Neural cell (in vitro differentiated cells): Measurements from ENCODE around the gene DARS1. TPM values are rescaled to one million over a fixed set of nuclear protein-coding genes. Genes with fewer than 3 reads are reported as not detected.

Experiments used
- H2AFZ ChIP-seq: fragments of 200-600, 300-800 bp; sonication (generic), shearing (Covaris generic); 2 replicates; pipeline ENCODE4 v1.6.0; 2014; ENCODE audit warnings: low read depth, mild to moderate bottlenecking, antibody characterized with exemption, low read length, moderate library complexity
- H3F3A ChIP-seq: fragments of 200-600 bp; shearing (Covaris generic); 2 replicates; pipeline ENCODE4 v1.6.1; 2016; ENCODE audit warnings: mild to moderate bottlenecking, moderate library complexity, mixed read lengths, antibody characterized with exemption, low read length; ENCODE audit not compliant: insufficient read depth, poor library complexity, severe bottlenecking
- H3K27ac ChIP-seq: fragments of 200-600, 300-800 bp; sonication (generic), shearing (Covaris generic); 2 replicates; pipeline ENCODE4 v1.5.1; 2014; ENCODE audit warnings: mild to moderate bottlenecking, low read length, moderate library complexity
- H3K27me3 ChIP-seq: fragments of 300-800, 200-600 bp; sonication (generic), shearing (Covaris generic); 2 replicates; pipeline ENCODE4 v1.6.0; 2014; ENCODE audit warnings: mild to moderate bottlenecking, low read depth, low read length, moderate library complexity; ENCODE audit not compliant: insufficient read depth
- H3K36me3 ChIP-seq: fragments of 300-800, 200-600 bp; sonication (generic), shearing (Covaris generic); 2 replicates; pipeline ENCODE4 v1.5.1; 2014; ENCODE audit warnings: mild to moderate bottlenecking, antibody characterized with exemption, low read length, moderate library complexity; ENCODE audit not compliant: insufficient read depth
- H3K4me2 ChIP-seq: fragments of 300-800, 200-600 bp; sonication (generic), shearing (Covaris generic); 2 replicates; pipeline ENCODE4 v1.6.0; 2014; ENCODE audit warnings: mild to moderate bottlenecking, low read length
- H3K4me3 ChIP-seq: fragments of 300-800, 200-600 bp; sonication (generic), shearing (Covaris generic); 2 replicates; pipeline ENCODE4 v1.5.1; 2014; ENCODE audit warnings: mild to moderate bottlenecking, low read length, moderate library complexity
- H3K79me2 ChIP-seq: fragments of 200-600 bp; shearing (Covaris generic); replicated peaks from 2 replicates; pipeline ENCODE4 v1.6.0; 2014; ENCODE audit warnings: mild to moderate bottlenecking, low read length, moderate library complexity; ENCODE audit not compliant: insufficient read depth
- H3K9ac ChIP-seq: fragments of 300-800, 200-600 bp; sonication (generic), shearing (Covaris generic); 2 replicates; pipeline ENCODE4 v1.6.1; 2016; ENCODE audit warnings: mild to moderate bottlenecking, low read length, mixed read lengths
- H3K9me2 ChIP-seq: fragments of 200-600 bp; shearing (Covaris generic); 2 replicates; pipeline ENCODE4 v1.6.1; 2016; ENCODE audit warnings: mild to moderate bottlenecking, low read length, mixed read lengths; ENCODE audit not compliant: insufficient read depth
- H3K9me3 ChIP-seq: fragments of 200-600, 300-800 bp; sonication (generic), shearing (Covaris generic); 2 replicates; pipeline ENCODE4 v1.6.1; 2016; ENCODE audit warnings: mild to moderate bottlenecking, mixed run types, low read length, moderate library complexity, mixed read lengths
- H4K20me1 ChIP-seq: fragments of 200-600 bp; shearing (Covaris generic); 2 replicates; pipeline ENCODE4 v1.6.1; 2016; ENCODE audit warnings: mild to moderate bottlenecking, mixed run types; ENCODE audit not compliant: insufficient read depth
- CTCF ChIP-seq: fragments of 450-650 bp; IDR thresholded peaks from 2 replicates; pipeline ENCODE4 v1.5.1; 2014; ENCODE audit warnings: antibody characterized with exemption, mild to moderate bottlenecking, moderate library complexity; ENCODE audit not compliant: poor library complexity, severe bottlenecking
- EP300 ChIP-seq: fragments of 450-650 bp; conservative IDR thresholded peaks from 2 replicates; pipeline ENCODE4 v1.6.1; 2014; ENCODE audit warnings: antibody characterized with exemption, mild to moderate bottlenecking, moderate library complexity; ENCODE audit not compliant: poor library complexity, severe bottlenecking
- EZH2 ChIP-seq: fragments of 200-600, 300-800 bp; shearing (Covaris generic), sonication (generic); IDR thresholded peaks from 2 replicates; pipeline ENCODE4 v1.6.1; 2014; ENCODE audit warnings: antibody characterized with exemption, low read length, borderline replicate concordance, mild to moderate bottlenecking; ENCODE audit not compliant: insufficient read depth, poor library complexity, severe bottlenecking
- MXI1 ChIP-seq: fragments of 450-650 bp; conservative IDR thresholded peaks from 2 replicates; pipeline ENCODE4 v1.6.1; 2014; ENCODE audit warnings: antibody characterized with exemption, mild to moderate bottlenecking; ENCODE audit not compliant: poor library complexity, severe bottlenecking
- POLR2AphosphoS5 ChIP-seq: IDR thresholded peaks from 2 replicates; pipeline ENCODE4 v1.6.1; 2012
- RAD21 ChIP-seq: fragments of 450-650 bp; conservative IDR thresholded peaks from 2 replicates; pipeline ENCODE4 v1.6.1; 2014; ENCODE audit warnings: antibody characterized with exemption, mild to moderate bottlenecking, moderate library complexity
- REST ChIP-seq: IDR thresholded peaks from 2 replicates; pipeline ENCODE4 v1.6.1; 2012; ENCODE audit warnings: borderline replicate concordance
- SMC3 ChIP-seq: fragments of 450-650 bp; conservative IDR thresholded peaks from 2 replicates; pipeline ENCODE4 v1.6.1; 2014; ENCODE audit warnings: antibody characterized with exemption, mild to moderate bottlenecking, moderate library complexity; ENCODE audit not compliant: poor library complexity
- TAF1 ChIP-seq: IDR thresholded peaks from 2 replicates; pipeline ENCODE4 v1.6.1; 2012; ENCODE audit warnings: low read depth
- polyA plus RNA-seq: library from polyadenylated mRNA; depleted of rRNA; stranded (reverse); fragments of >200 nt; gene quantifications from 2 replicates; pipeline ENCODE4 v1.2.3, GENCODE V29; 2014

The DARS1 gene
- polyA plus RNA-seq, 1 donor from 2014 or later = 37.9 TPM

DNA sequence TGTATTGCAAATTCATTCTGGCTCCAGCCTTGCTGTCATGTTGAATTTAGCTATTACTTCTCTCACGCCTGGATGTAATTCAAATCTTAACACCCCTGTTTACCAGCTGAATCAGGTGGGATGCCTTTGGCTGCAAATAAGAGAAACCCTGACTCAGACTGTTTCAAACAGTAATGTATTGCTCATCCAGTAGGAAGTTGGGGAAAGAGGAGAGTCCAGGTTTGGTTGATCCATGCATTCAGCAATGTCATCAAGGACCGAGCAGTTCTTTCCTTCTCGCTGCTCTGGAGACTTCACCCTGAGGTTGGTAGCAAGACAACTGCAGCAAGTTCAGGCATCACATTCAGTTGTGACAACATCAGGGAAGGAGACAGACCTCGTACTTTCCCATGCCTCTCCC is 6.4 kb upstream of the DARS1 start (continued):
- TF ChIP-seq EP300 (no peak), MXI1 (no peak)

- H3K9me3 ChIP-seq = no peaks in the 10 kb centered on the region
- H4K20me1 ChIP-seq = no peaks in the 10 kb centered on the region
- H3K27me3 ChIP-seq = no peaks in the 10 kb centered on the region
- H3K4me3 ChIP-seq = no peak overlapping the region
- no peak overlapping the region for H3K9ac ChIP-seq
- TF ChIP-seq MXI1 (no peak), CTCF (no peak), POLR2AphosphoS5 (no peak), TAF1 (no peak), RAD21 (no peak), EZH2 (no peak)
- H3F3A ChIP-seq = no peaks in the 10 kb centered on the region
- no peaks in the 10 kb centered on the region for H3K9me2 ChIP-seq
- H3K36me3 ChIP-seq = no peaks in the 10 kb centered on the region
- H2AFZ ChIP-seq = no peak overlapping the region
- no peaks in the 10 kb centered on the region for H3K79me2 ChIP-seq
- H3K27ac ChIP-seq = no peak overlapping the region
- H3K4me2 ChIP-seq = no peak overlapping the region
Measured at GRCh38 chr2:135987441-135987840, 2.0 kb upstream of the DARS1 start.

DNA sequence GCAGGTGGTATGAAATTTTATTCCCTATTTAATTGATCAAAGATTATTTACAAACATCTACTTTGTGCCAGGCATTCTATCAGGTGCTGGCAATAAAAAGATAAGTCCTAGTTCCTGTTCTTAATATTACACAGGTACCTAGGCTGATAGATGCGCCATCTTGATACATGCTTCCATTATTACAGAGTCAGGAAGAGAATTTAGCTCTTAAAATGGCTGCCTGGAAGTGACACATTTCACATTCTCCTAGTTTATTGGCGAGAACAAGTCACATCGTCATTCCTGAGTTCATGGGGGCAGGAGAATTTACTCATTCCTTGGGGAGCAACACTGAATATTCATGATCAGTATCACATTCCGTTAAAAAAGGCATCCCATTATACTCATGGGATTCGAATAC is 1.1 kb upstream of the DARS1 start:
- Histone ChIP-seq H3K27me3 (no peaks in the 10 kb centered on the region), H3K9ac (no peak overlapping the region), H3K27ac (no peak overlapping the region), H3F3A (no peaks in the 10 kb centered on the region), H2AFZ (no peak overlapping the region), H3K79me2 (no peaks in the 10 kb centered on the region), H4K20me1 (no peaks in the 10 kb centered on the region), H3K4me2 (no peak overlapping the region), H3K4me3 (no peak overlapping the region), H3K36me3 (no peaks in the 10 kb centered on the region), H3K9me3 (no peaks in the 10 kb centered on the region), H3K9me2 (no peaks in the 10 kb centered on the region)
- TF ChIP-seq EZH2 (no peak), MXI1 (no peak), SMC3 (no peak), TAF1 (no peak), CTCF (no peak), RAD21 (no peak), EP300 (no peak), POLR2AphosphoS5 (no peak), REST (no peak)
